NB4 (cell line): ENCODE measurements around the gene ZNF740.

Experiments
- CTCF ChIP-seq: IDR thresholded peaks from one replicate; pipeline ENCODE4 v1.5.1; 2012; ENCODE audit warnings: low read depth, low read length
- MYC ChIP-seq: IDR thresholded peaks from 2 replicates; pipeline ENCODE4 v1.6.1; 2011; ENCODE audit warnings: low read depth, low read length
- POLR2A ChIP-seq: IDR thresholded peaks from 2 replicates; pipeline ENCODE4 v1.6.1; 2011; ENCODE audit warnings: mild to moderate bottlenecking; ENCODE audit not compliant: insufficient read length; ENCODE audit errors: extremely low read depth

GRCh38 chr12:53207042-53207441, 26.5 kb downstream of the ZNF740 start, which contains the start of gene ITGB7:
- TF ChIP-seq POLR2A (no peak), CTCF (no peak), MYC (no peak)
